CD8-positive, alpha-beta memory T cell (primary cell): ENCODE measurements around the gene TENM3. TPM values are rescaled to one million over a fixed set of nuclear protein-coding genes. Genes with fewer than 3 reads are reported as not detected.
"Not testable (repeated sequence)": the region's sequence is repeated elsewhere in the genome, so short reads cannot be mapped to it uniquely, and the experiment has no call there.

ENCODE experiments used
- CTCF ChIA-PET: fragments of 350-600 bp; sonication (Branson Sonifier 250); formaldehyde crosslinking; loops from one replicate; lab custom pipeline; 2021; ENCODE audit warnings: antibody characterized with exemption; lab: Charles Lee
- POLR2A ChIA-PET: fragments of 350-600 bp; sonication (Branson Sonifier 250); formaldehyde crosslinking; loops from one replicate; lab custom pipeline; 2021; ENCODE audit warnings: antibody characterized with exemption; lab: Charles Lee
- DNase-seq, 5 donors: peaks; one replicate each; pipeline versions ENCODE4 v3.0.0 to v3.0.0-alpha.2; 2020 to 2022; ENCODE audit warnings: mixed read lengths in 1 of 5
- H3K27ac ChIP-seq: one replicate; pipeline ENCODE4 v1.7.0; 2013; ENCODE audit warnings: low read depth, mild to moderate bottlenecking, low read length, moderate library complexity
- H3K27me3 ChIP-seq: 2 replicates; pipeline ENCODE4 v1.7.0; 2013; ENCODE audit warnings: low read length, mild to moderate bottlenecking; ENCODE audit not compliant: insufficient read depth, poor library complexity, severe bottlenecking
- H3K36me3 ChIP-seq: 2 replicates; pipeline ENCODE4 v1.7.0; 2013; ENCODE audit warnings: mild to moderate bottlenecking, low read length, moderate library complexity; ENCODE audit not compliant: insufficient read depth
- H3K4me1 ChIP-seq: 2 replicates; pipeline ENCODE4 v1.7.0; 2013; ENCODE audit warnings: mild to moderate bottlenecking, low read length, moderate library complexity; ENCODE audit not compliant: insufficient read depth
- H3K4me3 ChIP-seq: 2 replicates; pipeline ENCODE4 v1.7.0; 2013; ENCODE audit warnings: mild to moderate bottlenecking, low read length
- H3K9me3 ChIP-seq: 2 replicates; pipeline ENCODE4 v1.7.0; 2013; ENCODE audit warnings: mild to moderate bottlenecking, low read length
- H3K27ac Mint-ChIP-seq, 8 donors: one replicate each; pipeline ENCODE4 v1.8.0; 2020 to 2021; ENCODE audit warnings: mixed read lengths in 8 of 8, mild to moderate bottlenecking in 6 of 8, inconsistent platforms in 3 of 8, moderate library complexity in 3 of 8
- H3K27me3 Mint-ChIP-seq, 2 donors: one replicate each; pipeline ENCODE4 v1.8.0; 2020 to 2021; ENCODE audit warnings: mixed read lengths in 2 of 2, mild to moderate bottlenecking in 1 of 2, moderate library complexity in 1 of 2
- H3K36me3 Mint-ChIP-seq, 3 donors: one replicate each; pipeline ENCODE4 v1.8.0; 2020 to 2021; ENCODE audit warnings: mixed read lengths in 3 of 3, inconsistent platforms in 1 of 3, mild to moderate bottlenecking in 1 of 3
- H3K4me1 Mint-ChIP-seq, 3 donors: one replicate each; pipeline ENCODE4 v1.8.0; 2020 to 2021; ENCODE audit warnings: mixed read lengths in 3 of 3, inconsistent platforms in 1 of 3, mild to moderate bottlenecking in 1 of 3
- H3K4me3 Mint-ChIP-seq, 7 donors: one replicate each; pipeline ENCODE4 v1.8.0; 2020 to 2021; ENCODE audit warnings: mixed read lengths in 7 of 7, mild to moderate bottlenecking in 6 of 7, moderate library complexity in 4 of 7, inconsistent platforms in 2 of 7
- H3K9me3 Mint-ChIP-seq, 5 donors: one replicate each; pipeline ENCODE4 v1.8.0; 2020 to 2022; ENCODE audit warnings: mixed read lengths in 5 of 5, mild to moderate bottlenecking in 3 of 5, moderate library complexity in 2 of 5, inconsistent platforms in 1 of 5
- polyA plus RNA-seq: library from polyadenylated mRNA; unstranded; fragments of 300-500 nt; fragmentation: Illumina TruSeq; gene quantifications from one replicate; pipeline ENCODE4 v1.2.3, GENCODE V29; 2021
- total RNA-seq, 2 experiments: library from RNA; stranded (reverse); gene quantifications; one replicate each; pipeline ENCODE4 v1.2.3, GENCODE V29; 2021

Gene TENM3
- total and polyA plus RNA-seq, 3 experiments from 2014 or later = not detected

DNA sequence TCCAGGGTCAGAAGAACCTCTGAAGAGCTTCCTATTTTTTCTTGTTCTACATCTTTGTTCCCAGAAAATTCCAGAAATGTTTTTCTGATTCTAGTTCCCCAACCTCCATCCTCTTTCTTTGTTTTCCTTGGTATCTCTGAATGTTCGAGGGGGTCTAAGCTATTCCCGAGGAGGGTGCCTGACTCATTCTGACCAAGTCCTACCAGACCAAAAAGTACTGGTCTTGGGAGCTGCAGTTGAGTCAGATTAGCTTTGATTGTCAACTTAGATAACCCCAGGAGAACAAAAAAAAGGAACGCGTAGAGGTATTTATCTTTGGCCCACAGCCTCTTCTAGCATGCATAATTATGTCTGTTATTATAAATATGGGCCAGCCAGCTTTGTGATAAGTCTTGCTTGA, 12.1 kb upstream of the TENM3 start:
- Mint-ChIP-seq H3K36me3 (no peaks in the 10 kb centered on the region), H3K9me3 (peaks cover 0 to 3% (median 0%) of the 10 kb centered on the region in 5 donors), H3K27me3 (peaks cover 0 to 3% of the 10 kb centered on the region in 2 donors), H3K27ac (no peak overlapping the region), H3K4me1 (no peaks in the 10 kb centered on the region), H3K4me3 (no peak overlapping the region)
- Histone ChIP-seq H3K4me3 (no peak overlapping the region), H3K27ac (no peak overlapping the region), H3K9me3 (no peaks in the 10 kb centered on the region), H3K27me3 (no peaks in the 10 kb centered on the region), H3K4me1 (no peaks in the 10 kb centered on the region), H3K36me3 (no peaks in the 10 kb centered on the region)
- CTCF ChIA-PET = no interaction called here
- POLR2A ChIA-PET = no interaction called here
- DNase-seq = no peak

DNA sequence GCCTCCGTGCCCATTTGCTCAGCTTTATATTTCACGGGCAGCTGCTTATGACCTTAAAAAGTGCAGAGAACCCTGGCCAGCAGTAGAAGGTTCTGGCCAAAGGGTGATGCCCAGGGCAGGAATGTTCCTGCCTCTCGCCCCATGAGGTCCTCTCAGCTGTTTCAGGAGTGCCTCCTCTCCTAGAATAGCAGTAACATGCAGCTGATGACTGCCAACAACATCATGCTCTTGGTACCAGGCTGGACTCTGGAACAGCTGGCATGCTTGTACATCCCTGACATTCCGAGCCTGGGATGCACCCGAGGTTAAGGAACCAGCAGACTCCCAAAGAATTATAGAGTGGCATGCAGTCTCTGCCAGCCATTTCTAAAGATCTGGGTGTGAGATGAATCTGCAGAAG, 11.7 kb upstream of the TENM3 start:
- no peaks in the 10 kb centered on the region for H3K27me3 ChIP-seq
- no peak overlapping the region for H3K4me3 Mint-ChIP-seq
- no peak for DNase-seq
- H3K27ac Mint-ChIP-seq = no peak overlapping the region
- peaks cover 0 to 3% (median 2%) of the 10 kb centered on the region in 5 donors for H3K9me3 Mint-ChIP-seq
- H3K36me3 Mint-ChIP-seq = no peaks in the 10 kb centered on the region
- peaks cover 0 to 3% of the 10 kb centered on the region in 2 donors for H3K27me3 Mint-ChIP-seq
- H3K4me1 Mint-ChIP-seq = no peaks in the 10 kb centered on the region
- ChIA-PET POLR2A (no interaction called here), CTCF (no interaction called here)
- H3K36me3 ChIP-seq = no peaks in the 10 kb centered on the region
- H3K27ac ChIP-seq = no peak overlapping the region
- H3K4me3 ChIP-seq = no peak overlapping the region
- no peaks in the 10 kb centered on the region for H3K4me1 ChIP-seq
- H3K9me3 ChIP-seq = no peaks in the 10 kb centered on the region

DNA sequence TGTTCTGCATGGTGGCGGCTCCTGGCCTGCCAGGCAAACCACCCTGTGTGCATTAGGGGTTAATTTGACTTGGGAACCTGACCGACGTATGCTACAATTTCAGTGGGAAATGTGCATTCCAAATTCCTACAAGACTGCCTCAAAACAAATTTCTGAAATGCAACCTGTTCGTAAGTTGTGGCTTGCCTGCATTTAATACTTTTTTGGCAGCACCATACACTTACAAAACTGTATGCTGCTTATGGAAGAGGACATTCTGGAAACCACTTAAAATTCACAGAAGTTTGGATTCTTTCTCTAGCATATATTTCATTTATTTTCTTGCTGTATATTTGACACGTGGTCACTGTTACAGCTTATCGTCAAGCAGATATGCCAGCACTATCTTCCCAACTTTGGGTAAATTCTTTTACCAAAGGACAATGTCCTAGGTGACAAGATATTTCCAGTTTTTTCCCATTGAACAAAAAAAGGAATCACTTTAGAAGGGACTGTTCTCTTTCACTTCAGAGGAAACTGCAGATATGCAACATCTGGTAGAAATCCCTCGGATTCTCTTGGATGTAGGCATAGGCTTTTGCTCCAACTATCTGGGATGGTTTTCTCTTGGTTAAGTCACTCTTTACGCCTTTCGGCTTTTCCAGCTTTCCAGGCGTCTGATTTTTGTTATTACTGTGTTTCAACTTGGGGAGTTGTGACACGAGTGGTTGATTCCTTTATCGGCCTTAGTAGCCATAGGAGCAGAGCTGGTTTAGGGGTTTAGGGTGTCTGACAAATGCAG, 9.7 kb upstream of the TENM3 start:
- DNase-seq = no peak
- Mint-ChIP-seq H3K36me3 (no peaks in the 10 kb centered on the region), H3K9me3 (peaks cover 2 to 6% (median 3%) of the 10 kb centered on the region in 5 donors), H3K4me1 (no peaks in the 10 kb centered on the region), H3K27me3 (peaks cover 0 to 3% of the 10 kb centered on the region in 2 donors), H3K4me3 (no peak overlapping the region), H3K27ac (no peak overlapping the region)
- no peak overlapping the region for H3K27ac ChIP-seq
- H3K4me1 ChIP-seq = no peaks in the 10 kb centered on the region
- POLR2A ChIA-PET = no interaction called here
- H3K27me3 ChIP-seq = no peaks in the 10 kb centered on the region
- H3K4me3 ChIP-seq = no peak overlapping the region
- no peaks in the 10 kb centered on the region for H3K36me3 ChIP-seq
- CTCF ChIA-PET = no interaction called here
- H3K9me3 ChIP-seq = no peaks in the 10 kb centered on the region

DNA sequence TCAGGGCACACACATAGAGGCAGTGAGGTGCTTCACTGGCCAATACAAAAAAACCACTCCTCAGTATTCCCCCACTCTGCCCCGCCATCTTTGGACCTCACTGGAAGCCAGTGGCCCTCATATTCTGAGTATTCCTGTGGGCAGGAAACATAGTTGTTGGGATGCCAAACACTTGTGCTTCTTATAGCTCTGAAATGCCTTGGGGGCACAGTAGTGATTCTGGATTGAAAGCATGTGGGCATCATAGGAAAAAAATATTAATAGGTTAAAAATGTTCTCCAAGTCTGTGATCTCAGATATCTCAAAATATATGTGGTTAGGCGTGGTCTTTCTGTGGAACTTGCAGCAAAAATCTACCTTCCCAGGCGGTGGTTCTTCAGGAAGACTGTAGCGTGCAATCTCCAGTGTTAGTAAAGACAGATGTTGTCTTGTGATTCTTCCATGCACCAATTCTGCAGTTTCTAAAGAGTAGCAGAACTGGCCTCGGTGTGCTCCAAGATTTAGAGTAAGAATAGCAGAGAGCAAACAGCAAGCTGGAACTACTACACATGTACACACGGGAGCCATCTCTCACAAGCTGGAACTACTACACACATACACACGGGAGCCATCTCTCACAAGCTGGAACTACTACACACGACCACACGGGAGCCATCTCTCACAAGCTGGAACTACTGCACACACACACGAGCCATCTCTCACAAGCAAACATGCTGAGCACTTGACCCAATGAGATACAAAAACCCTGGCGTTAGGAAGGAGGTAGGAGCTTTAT, 8.0 kb upstream of the TENM3 start:
- H3K9me3 ChIP-seq = no peaks in the 10 kb centered on the region
- H3K4me3 ChIP-seq = no peak overlapping the region
- no peaks in the 10 kb centered on the region for H3K27me3 ChIP-seq
- no peak overlapping the region for H3K4me3 Mint-ChIP-seq
- ChIA-PET CTCF (no interaction called here), POLR2A (no interaction called here)
- no peaks in the 10 kb centered on the region for H3K36me3 Mint-ChIP-seq
- peaks cover 2 to 9% (median 3%) of the 10 kb centered on the region in 5 donors for H3K9me3 Mint-ChIP-seq
- no peaks in the 10 kb centered on the region for H3K36me3 ChIP-seq
- no peaks in the 10 kb centered on the region for H3K4me1 Mint-ChIP-seq
- H3K27me3 Mint-ChIP-seq = peaks cover 0 to 3% of the 10 kb centered on the region in 2 donors
- H3K27ac Mint-ChIP-seq = no peak overlapping the region
- no peak for DNase-seq
- no peaks in the 10 kb centered on the region for H3K4me1 ChIP-seq
- H3K27ac ChIP-seq = no peak overlapping the region

DNA sequence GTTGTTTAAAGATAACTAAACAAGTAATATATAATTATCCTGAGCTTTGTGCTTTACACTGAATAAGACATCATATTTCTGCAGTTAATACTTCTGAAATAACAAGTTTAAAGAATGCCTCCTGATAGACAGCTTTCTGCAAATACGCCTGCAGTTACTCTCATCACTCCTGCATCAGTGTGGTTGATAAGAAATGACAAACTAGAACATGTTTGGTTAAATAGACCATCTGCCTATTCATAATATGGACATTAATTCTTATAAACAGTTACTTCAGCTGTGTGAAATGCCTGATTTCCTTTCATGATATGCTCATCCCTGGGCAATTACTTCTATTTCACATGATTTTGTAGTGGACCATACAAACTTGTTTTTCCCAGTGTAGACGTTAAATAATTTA, 7.0 kb upstream of the TENM3 start:
- ChIA-PET POLR2A (no interaction called here), CTCF (no interaction called here)
- Mint-ChIP-seq H3K9me3 (peaks cover under 1 to 9% (median 3%) of the 10 kb centered on the region in 5 donors), H3K4me3 (no peak overlapping the region), H3K27ac (no peak overlapping the region), H3K4me1 (no peaks in the 10 kb centered on the region), H3K36me3 (no peaks in the 10 kb centered on the region), H3K27me3 (no peaks in the 10 kb centered on the region)
- Histone ChIP-seq H3K4me1 (no peaks in the 10 kb centered on the region), H3K4me3 (no peak overlapping the region), H3K36me3 (no peaks in the 10 kb centered on the region), H3K9me3 (no peaks in the 10 kb centered on the region), H3K27me3 (no peaks in the 10 kb centered on the region), H3K27ac (no peak overlapping the region)
- no peak for DNase-seq

DNA sequence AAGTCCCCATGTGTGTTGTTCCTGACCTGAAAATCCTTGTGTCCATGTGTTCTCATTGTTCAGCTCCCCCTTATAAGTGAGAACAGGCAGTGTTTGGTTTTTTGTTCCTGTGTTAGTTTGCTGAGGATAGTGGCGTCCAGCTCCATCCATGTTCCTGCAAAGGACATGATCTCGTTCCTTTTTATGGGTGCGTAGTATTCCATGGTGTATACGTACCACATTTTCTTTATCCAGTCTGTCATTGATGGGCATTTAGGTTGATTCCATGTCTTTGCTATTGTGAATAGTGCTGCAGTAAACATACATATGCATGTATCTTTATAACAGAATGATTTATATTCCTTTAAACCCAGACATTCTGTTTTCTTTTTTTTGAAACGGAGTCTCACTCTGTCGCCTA, 6.2 kb upstream of the TENM3 start:
- CTCF ChIA-PET, H3K4me1 ChIP-seq, H3K27me3 Mint-ChIP-seq, H3K27me3 ChIP-seq, H3K9me3 ChIP-seq, H3K27ac ChIP-seq, H3K4me1 Mint-ChIP-seq, H3K36me3 Mint-ChIP-seq, H3K36me3 ChIP-seq, H3K9me3 Mint-ChIP-seq, H3K4me3 ChIP-seq, DNase-seq, H3K27ac Mint-ChIP-seq, POLR2A ChIA-PET, H3K4me3 Mint-ChIP-seq: not testable (repeated sequence)

DNA sequence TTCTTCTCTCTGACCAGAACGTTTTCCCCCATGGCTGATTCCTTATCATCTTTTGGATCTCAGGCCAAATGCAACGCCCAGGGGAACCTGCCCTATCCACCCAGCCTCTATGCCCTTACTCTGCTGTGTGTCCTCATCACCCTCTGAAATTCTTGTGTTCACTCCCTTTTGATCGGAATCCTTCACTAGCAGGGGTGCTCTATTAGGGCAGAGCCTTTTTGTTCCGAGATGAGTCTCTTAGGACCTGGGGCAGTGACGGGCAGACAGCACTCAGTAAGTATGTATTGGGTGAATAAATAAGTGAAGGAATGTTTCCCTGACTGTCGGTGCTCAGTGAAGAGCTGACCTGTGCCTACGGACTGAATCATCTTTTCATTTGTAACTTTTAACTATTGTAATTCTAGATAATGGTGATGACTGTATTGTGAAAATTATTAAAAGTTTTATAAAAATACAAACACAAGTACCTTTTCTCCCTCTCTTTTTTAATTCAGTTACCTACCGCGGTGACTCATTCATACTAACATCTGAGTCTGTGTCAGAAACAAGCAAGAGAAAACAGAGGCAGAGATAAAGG, 4.8 kb upstream of the TENM3 start:
- no peak overlapping the region for H3K27ac Mint-ChIP-seq
- no peaks in the 10 kb centered on the region for H3K27me3 ChIP-seq
- no peak for DNase-seq
- H3K4me3 Mint-ChIP-seq = no peak overlapping the region
- no peaks in the 10 kb centered on the region for H3K36me3 Mint-ChIP-seq
- no peak overlapping the region for H3K27ac ChIP-seq
- no peaks in the 10 kb centered on the region for H3K36me3 ChIP-seq
- no peaks in the 10 kb centered on the region for H3K27me3 Mint-ChIP-seq
- POLR2A ChIA-PET = no interaction called here
- no peak overlapping the region for H3K4me3 ChIP-seq
- H3K4me1 Mint-ChIP-seq = no peaks in the 10 kb centered on the region
- peaks cover 3 to 9% (median 9%) of the 10 kb centered on the region in 5 donors for H3K9me3 Mint-ChIP-seq
- H3K9me3 ChIP-seq = no peaks in the 10 kb centered on the region
- no peaks in the 10 kb centered on the region for H3K4me1 ChIP-seq
- CTCF ChIA-PET = no interaction called here
